A549 treated with Hydrocortisone at 1 μM for 4 hours (cell line): Measurements from ENCODE around the gene CCL23. TPM values are rescaled to one million over a fixed set of nuclear protein-coding genes. Genes with fewer than 3 reads are reported as not detected.

Experiments used
- total RNA-seq: library from RNA; stranded (reverse); fragments of 200-300 nt; extraction: Qiagen RNA extraction; gene quantifications from 5 replicates; pipeline ENCODE4 v1.2.3, GENCODE V29; 2022

Gene CCL23, protein sequence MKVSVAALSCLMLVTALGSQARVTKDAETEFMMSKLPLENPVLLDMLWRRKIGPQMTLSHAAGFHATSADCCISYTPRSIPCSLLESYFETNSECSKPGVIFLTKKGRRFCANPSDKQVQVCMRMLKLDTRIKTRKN
- not detected in 5 replicates for total RNA-seq

DNA sequence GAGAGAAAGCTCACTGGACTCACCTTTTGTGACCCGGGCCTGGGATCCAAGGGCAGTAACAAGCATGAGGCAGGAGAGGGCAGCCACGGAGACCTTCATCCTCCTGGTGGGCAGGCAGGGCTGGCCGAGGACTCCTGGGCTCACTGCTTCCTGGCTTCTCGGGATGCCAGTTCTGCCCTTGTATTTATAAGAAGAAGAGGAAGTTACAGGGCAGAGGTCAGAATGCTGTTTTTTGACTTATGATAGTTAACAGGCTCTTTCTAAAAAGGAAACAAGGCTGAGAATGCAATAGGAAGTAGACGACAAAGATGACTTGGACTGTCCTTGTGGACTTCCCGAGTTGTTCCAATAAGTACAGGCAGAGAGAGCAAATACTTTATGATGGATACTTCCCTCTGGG is at the start of gene CCL23:
CCL23 (minus strand) TSS at position 174 of the 400 bp plus-strand sequence; CDS start at position 99, 75 bp downstream.

DNA sequence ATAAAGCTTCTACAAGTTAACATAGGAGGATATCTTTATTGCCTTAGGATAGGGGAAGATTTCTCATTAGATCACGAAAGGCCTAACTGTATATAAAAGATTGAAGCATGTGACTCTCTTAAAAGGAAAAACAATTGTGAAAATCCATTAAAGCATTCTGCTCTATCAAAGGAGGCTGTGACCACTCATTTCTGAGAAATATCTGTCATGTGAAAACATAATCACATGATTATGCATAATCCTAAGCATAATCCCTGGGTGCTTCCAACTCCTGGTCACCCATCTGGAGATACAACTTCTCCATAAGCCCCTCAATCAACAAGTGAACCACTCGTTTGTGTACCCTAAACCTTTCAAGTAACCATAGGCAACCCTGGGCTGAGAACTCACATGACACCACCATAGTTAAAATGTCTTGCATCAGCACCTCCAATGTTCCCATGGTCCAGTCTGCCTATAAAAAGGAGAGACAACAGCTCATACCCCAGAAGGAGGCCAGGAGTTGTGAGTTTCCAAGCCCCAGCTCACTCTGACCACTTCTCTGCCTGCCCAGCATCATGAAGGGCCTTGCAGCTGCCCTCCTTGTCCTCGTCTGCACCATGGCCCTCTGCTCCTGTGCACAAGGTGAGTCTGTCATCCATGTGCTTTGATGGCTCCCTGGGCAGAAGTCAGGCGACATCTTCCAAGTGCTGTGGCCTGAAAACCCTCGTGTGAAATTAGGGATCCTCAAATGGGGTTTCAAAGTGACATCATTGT is 46.2 kb upstream of the CCL23 start, which contains the start of gene CCL18:
CCL18 (plus strand) TSS at position 487 of the 756 bp plus-strand sequence; CDS start at position 558, 71 bp downstream.

DNA sequence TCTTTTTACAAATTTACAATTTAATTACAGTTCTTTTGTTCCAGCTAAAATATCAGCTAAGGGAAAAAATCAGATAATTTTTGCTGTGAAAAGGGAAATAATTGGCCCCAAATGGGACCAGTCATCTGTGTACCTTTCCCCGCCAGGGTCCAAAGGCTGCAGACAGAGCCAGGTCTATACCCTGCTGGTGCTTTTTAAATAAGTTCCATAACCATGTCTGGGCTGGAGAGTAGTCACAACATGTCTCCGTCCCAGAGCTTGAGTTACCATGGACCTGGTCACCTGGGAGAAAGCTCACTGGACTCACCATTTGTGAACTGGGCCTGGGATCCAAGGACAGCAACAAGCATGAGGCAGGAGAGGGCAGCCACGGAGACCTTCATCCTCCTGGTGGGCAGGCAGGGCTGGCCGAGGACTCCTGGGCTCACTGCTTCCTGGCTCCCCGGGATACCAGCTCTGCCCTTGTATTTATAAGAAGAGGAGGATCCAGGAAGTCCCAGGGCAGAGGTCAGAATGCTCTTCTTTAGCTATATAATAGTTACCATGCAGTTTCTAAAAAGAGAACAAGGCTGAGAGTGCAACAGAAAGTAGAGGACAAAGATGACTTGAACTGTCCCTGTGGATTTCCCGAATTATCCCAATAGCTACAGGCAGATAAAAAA is 16.5 kb downstream of the CCL23 start, which contains the start of gene CCL15:
CCL15 (minus strand) TSS at position 444 of the 662 bp plus-strand sequence; CDS start at position 383, 61 bp downstream.

DNA sequence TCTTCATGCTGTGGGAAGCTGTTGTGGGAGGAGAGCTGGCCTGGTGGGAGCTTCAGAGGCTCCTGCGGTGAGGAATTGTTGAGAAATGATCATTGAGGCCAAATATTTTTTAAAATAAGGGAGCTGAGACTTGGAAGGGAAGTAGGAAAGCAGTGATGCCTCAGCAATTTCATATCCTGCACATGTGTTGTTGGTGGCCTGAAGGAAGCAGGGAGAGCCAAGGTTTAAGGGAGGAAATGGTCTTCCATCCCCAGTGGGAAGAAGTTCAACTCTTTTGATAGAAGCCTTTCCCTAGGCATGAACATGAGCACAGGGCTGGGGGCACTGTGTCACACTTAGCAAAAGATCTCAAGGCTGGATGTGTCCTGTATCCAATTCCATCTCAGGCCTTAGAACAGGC is 31.1 kb downstream of the CCL23 start, which contains the start of gene CCL14:
CCL14 (minus strand) TSS at position 87 of the 400 bp plus-strand sequence; CDS start at position 7, 80 bp downstream.

DNA sequence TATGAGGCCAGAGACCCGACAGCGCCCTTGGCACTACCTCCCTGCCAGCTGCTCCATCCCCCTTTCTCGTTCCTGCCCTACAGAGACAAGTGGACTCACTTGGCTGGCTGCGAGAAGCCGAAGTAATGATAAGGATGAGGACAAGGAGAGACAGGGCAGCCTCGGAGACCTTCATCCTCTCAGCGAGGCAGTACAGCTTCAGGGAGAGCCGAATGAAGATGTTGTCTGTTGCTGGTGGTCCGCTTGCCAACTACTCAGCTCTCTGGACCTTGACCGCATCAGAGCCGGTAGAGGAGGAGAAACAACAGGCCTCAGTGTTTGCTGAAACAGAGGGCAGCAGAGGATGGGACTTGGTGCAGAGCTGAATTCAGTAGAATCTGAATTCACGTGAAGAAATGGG is 36.5 kb downstream of the CCL23 start, which contains the start of gene CCL16:
CCL16 (minus strand) TSS at position 252 of the 400 bp plus-strand sequence; CDS start at position 175, 77 bp downstream.

Other genes starting within 250 kb of the CCL23 start
- gene MMP28, start 222.3 kb downstream of the CCL23 start, total RNA-seq: 5.2 to 8.2 TPM (median 6.7 TPM) in 5 replicates
- gene TAF15, start 208.5 kb downstream of the CCL23 start, total RNA-seq: 198 to 262 TPM (median 206 TPM) in 5 replicates
- gene HEATR9, start 149.1 kb downstream of the CCL23 start, total RNA-seq: not detected in 5 replicates
- gene CCL5, start 137.6 kb downstream of the CCL23 start, total RNA-seq: 0.76 to 1.5 TPM (median 1.3 TPM) in 5 replicates
- gene RDM1, start 87.2 kb downstream of the CCL23 start, total RNA-seq: 2.4 to 3.0 TPM (median 2.8 TPM) in 5 replicates
- not detected in 5 replicates for gene LYZL6, start 74.3 kb downstream of the CCL23 start, total RNA-seq
- gene CCL16, start 36.5 kb downstream of the CCL23 start, total RNA-seq: not detected in 5 replicates
- not detected in 5 replicates for gene CCL14, start 31.2 kb downstream of the CCL23 start, total RNA-seq
- 0.09 to 0.13 TPM in 2 of 5 replicates, not detected in the others for gene CCL15, start 16.4 kb downstream of the CCL23 start, total RNA-seq
- not detected in 5 replicates for gene CCL18, start 46.3 kb upstream of the CCL23 start, total RNA-seq
- not detected in 5 replicates for gene CCL3, start 72.2 kb upstream of the CCL23 start, total RNA-seq
- gene CCL4, start 85.9 kb upstream of the CCL23 start, total RNA-seq: not detected in 5 replicates
- gene TBC1D3B, start 158.7 kb upstream of the CCL23 start, total RNA-seq: 2.1 to 3.6 TPM (median 2.5 TPM) in 5 replicates
- not detected in 5 replicates for gene CCL3L1, start 178.8 kb upstream of the CCL23 start, total RNA-seq
- not detected in 5 replicates for gene CCL4L2, start 193.1 kb upstream of the CCL23 start, total RNA-seq
- 0.10 to 0.27 TPM (median 0.17 TPM) in 5 replicates for gene TBC1D3I, start 246.6 kb upstream of the CCL23 start, total RNA-seq